Measurements from ENCODE around the gene MAGI2. TPM values are rescaled to one million over a fixed set of nuclear protein-coding genes. Genes with fewer than 3 reads are reported as not detected.

MAGI2 gene
- total RNA-seq, 1 experiment from 2014 or later = 14.3 TPM

GRCh38 chr7:78346827-78347226 lies 1106.6 kb downstream of the MAGI2 start:
- H3K4me1 Mint-ChIP-seq = peaks cover 3 to 6% of the 10 kb centered on the region in 2 experiments; a peak in 3 of 4 replicates
- no peak overlapping the region for H3K4me3 Mint-ChIP-seq

More at GRCh38 chr7:78346827-78347226, 1106.6 kb downstream of the MAGI2 start:
- H2AFZ ChIP-seq (ENCODE audit: low read length) = no peak overlapping the region
- no peaks in the 10 kb centered on the region for H3K23me2 ChIP-seq (ENCODE audit: insufficient read length, low read depth, low read length, poor library complexity, severe bottlenecking)
- H3K23ac ChIP-seq (ENCODE audit: insufficient read length, low read depth, low read length) = no peak overlapping the region
- no peak for DNase-seq
- no peak overlapping the region for H4K91ac ChIP-seq (ENCODE audit: insufficient read length, low read depth, low read length)
- no peaks in the 10 kb centered on the region for H3K9me3 ChIP-seq (ENCODE audit: control insufficient read depth, low read depth, low read length)
- no peak overlapping the region for H3K9ac ChIP-seq (ENCODE audit: extremely low read depth, insufficient read length, low read length)
- H2AK5ac ChIP-seq (ENCODE audit: insufficient read length, low read length) = no peak overlapping the region
- H3K79me2 ChIP-seq (ENCODE audit: insufficient read depth, low read length) = no peaks in the 10 kb centered on the region
- H2BK5ac ChIP-seq (ENCODE audit: insufficient read length, low read length) = no peak overlapping the region
- H3K79me1 ChIP-seq (ENCODE audit: insufficient read depth, low read depth, low read length, poor library complexity, severe bottlenecking) = no peaks in the 10 kb centered on the region
- no peak overlapping the region for H4K5ac ChIP-seq (ENCODE audit: insufficient read length, low read depth, low read length)
- no peak overlapping the region for H3K56ac ChIP-seq (ENCODE audit: insufficient read length, low read depth, low read length)
- no peak overlapping the region for H3K18ac ChIP-seq (ENCODE audit: insufficient read length, low read depth, low read length)
- no peak overlapping the region for H3K4ac ChIP-seq (ENCODE audit: low read depth, low read length)
- H2BK15ac ChIP-seq (ENCODE audit: low read depth, low read length) = no peak overlapping the region
- no peak overlapping the region for H3K27ac ChIP-seq (ENCODE audit: insufficient read length, low read depth, low read length)
- TF ChIP-seq CTCF (conservative IDR thresholded peaks at IDR 0.05) = no peak
- H4K8ac ChIP-seq (replicated peaks; ENCODE audit: insufficient read length, low read depth, low read length) = no peak overlapping the region
- H3K27ac Mint-ChIP-seq = no peak overlapping the region
- H3K27me3 Mint-ChIP-seq (ENCODE audit: low read depth) = no peaks in the 10 kb centered on the region
- no peaks in the 10 kb centered on the region for H3K27me3 ChIP-seq (ENCODE audit: insufficient read depth, low read length)
- no peak overlapping the region for H3K14ac ChIP-seq (ENCODE audit: insufficient read depth, low read length)
- H3K9me3 Mint-ChIP-seq = no peaks in the 10 kb centered on the region
- H3K36me3 Mint-ChIP-seq (ENCODE audit: insufficient read depth in 1 of 3, low read depth in 3 of 3) = peaks cover 6 to 13% (median 10%) of the 10 kb centered on the region in 3 experiments; a peak in 6 of 7 replicates
- no peak overlapping the region for H3K4me2 ChIP-seq (ENCODE audit: insufficient read depth, insufficient read length, low read length)
- no peak overlapping the region for H3T11ph ChIP-seq (ENCODE audit: low read length)
- no CpG with 5 or more reads among the region's 4 CpGs for WGBS (ENCODE audit: extremely low coverage, insufficient read length, low lambda C conversion rate)
- H2BK12ac ChIP-seq (ENCODE audit: insufficient read length, low read depth, low read length) = no peak overlapping the region
- H3K4me1 ChIP-seq (ENCODE audit: insufficient read depth, low read length) = no peaks in the 10 kb centered on the region
- no peak overlapping the region for H2BK20ac ChIP-seq (ENCODE audit: low read depth, low read length, poor library complexity, severe bottlenecking)
- no peaks in the 10 kb centered on the region for H4K20me1 ChIP-seq (ENCODE audit: control insufficient read depth, insufficient read depth, insufficient read length)
- no peak overlapping the region for H2BK120ac ChIP-seq (ENCODE audit: low read depth, low read length, poor library complexity, severe bottlenecking)
